Adrenal gland (tissue), 5 donors: Measurements from ENCODE around the gene CENATAC.
"Not testable (repeated sequence)": the region's sequence is repeated elsewhere in the genome, so short reads cannot be mapped to it uniquely, and the experiment has no call there.

Source experiments
- POLR2A ChIP-seq, 2 donors: fragments of 450-650 bp; IDR thresholded peaks; one replicate each; pipeline ENCODE4 v1.6.1; 2017; ENCODE audit warnings: antibody characterized with exemption in 2 of 2, mild to moderate bottlenecking in 2 of 2, moderate library complexity in 1 of 2
- TF ChIP-seq, protein P1 (sequence below), 6 experiments: fragments of 450-650 bp in 4 of 6; fragments of 200-600 bp in 2 of 6; sonication (generic) in 1 of 6; IDR thresholded peaks; 1 replicate in 5 of 6; 2 replicates in 1 of 6; pipeline versions ENCODE4 v1.5.1 to v1.8.0; 2016 to 2021; ENCODE audit warnings: antibody characterized with exemption in 6 of 6, mild to moderate bottlenecking in 2 of 6, moderate library complexity in 1 of 6
- donor health status: DM: no; HTN: no; CAD: no.

DNA sequence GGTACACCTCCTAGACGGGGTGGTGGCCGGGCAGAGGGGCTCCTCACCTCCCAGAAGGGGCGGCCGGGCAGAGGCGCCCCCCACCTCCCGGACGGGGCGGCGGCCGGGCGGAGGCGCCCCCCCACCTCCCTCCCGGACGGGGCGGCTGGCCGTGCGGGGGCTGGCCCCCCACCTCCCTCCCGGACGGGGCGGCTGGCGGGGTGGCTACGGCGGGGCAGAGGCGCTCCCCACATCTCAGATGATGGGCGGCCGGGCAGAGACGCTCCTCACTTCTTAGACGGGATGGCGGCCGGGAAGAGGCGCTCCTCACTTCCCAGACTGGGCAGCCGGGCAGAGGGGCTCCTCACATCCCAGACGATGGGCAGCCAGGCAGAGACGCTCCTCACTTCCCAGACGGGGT lies 61.2 kb downstream of the CENATAC start:
- TF ChIP-seq, protein P1, sequence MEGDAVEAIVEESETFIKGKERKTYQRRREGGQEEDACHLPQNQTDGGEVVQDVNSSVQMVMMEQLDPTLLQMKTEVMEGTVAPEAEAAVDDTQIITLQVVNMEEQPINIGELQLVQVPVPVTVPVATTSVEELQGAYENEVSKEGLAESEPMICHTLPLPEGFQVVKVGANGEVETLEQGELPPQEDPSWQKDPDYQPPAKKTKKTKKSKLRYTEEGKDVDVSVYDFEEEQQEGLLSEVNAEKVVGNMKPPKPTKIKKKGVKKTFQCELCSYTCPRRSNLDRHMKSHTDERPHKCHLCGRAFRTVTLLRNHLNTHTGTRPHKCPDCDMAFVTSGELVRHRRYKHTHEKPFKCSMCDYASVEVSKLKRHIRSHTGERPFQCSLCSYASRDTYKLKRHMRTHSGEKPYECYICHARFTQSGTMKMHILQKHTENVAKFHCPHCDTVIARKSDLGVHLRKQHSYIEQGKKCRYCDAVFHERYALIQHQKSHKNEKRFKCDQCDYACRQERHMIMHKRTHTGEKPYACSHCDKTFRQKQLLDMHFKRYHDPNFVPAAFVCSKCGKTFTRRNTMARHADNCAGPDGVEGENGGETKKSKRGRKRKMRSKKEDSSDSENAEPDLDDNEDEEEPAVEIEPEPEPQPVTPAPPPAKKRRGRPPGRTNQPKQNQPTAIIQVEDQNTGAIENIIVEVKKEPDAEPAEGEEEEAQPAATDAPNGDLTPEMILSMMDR (IDR thresholded peaks at IDR 0.05): not testable (repeated sequence)
- TF ChIP-seq POLR2A (IDR thresholded peaks at IDR 0.05): not testable (repeated sequence)
